ENCODE results near the gene MESP1. TPM values are rescaled to one million over a fixed set of nuclear protein-coding genes. Genes with fewer than 3 reads are reported as not detected.

Gene MESP1
- total RNA-seq (under 1 TPM; 0.53 to 0.79 TPM), polyA plus RNA-seq (1 to 10 TPM in 1 of 2 donors, under 1 TPM in 1; 0.69 to 1.2 TPM)

- ChIA-PET POLR2A (ENCODE audit: partially characterized antibody) (interaction anchor here (1.3 to 1.7 kb wide), 2 partner anchors 11 to 515 kb away, joined by 4 to 5 read pairs; no protein-coding TSS in a partner anchor), CTCF (ENCODE audit: partially characterized antibody) (interaction anchor here (0.7 to 3.4 kb wide), 6 partner anchors 10 to 124 kb away, joined by 3 to 15 read pairs (median 4); no protein-coding TSS in a partner anchor)
- H3K36me3 Mint-ChIP-seq, result no peaks in the 10 kb centered on the region
- Histone ChIP-seq H3K9me3 (ENCODE audit: control insufficient read depth in 1 of 2, low read length in 2 of 2) (no peaks in the 10 kb centered on the region), H3K4me1 (ENCODE audit: insufficient read depth, low read length) (peaks cover 9% of the 10 kb centered on the region), H3K27me3 (ENCODE audit: insufficient read depth, low read length) (no peaks in the 10 kb centered on the region), H3K36me3 (ENCODE audit: insufficient read depth, low read length) (no peaks in the 10 kb centered on the region), H3K4me3 (ENCODE audit: low read length in 2 of 2) (peak within 1 kb of the TSS in 1 of 2 donors; percentile 58), H3K27ac (ENCODE audit: low read depth, low read length) (peak within 1 kb of the TSS; percentile 27)
- peak; percentile 80 to 86 (median 86) for DNase-seq
- peaks cover 3 to 8% of the 10 kb centered on the region in 2 donors for H3K27me3 Mint-ChIP-seq
- no peaks in the 10 kb centered on the region for H3K9me3 Mint-ChIP-seq
- H3K27ac Mint-ChIP-seq, result peak within 1 kb of the TSS in 1 of 7 donors; percentile 35
- intact Hi-C loops (cut with micrococcal nuclease), result no loop called here
- H3K4me1 Mint-ChIP-seq, result peaks cover 0 to 6% (median 0%) of the 10 kb centered on the region in 4 donors
- H3K4me3 Mint-ChIP-seq, result peak within 1 kb of the TSS; percentile 68 to 83 (median 76)
Observed at GRCh38 chr15:89750560-89751542, at the start of gene MESP1. MESP1 (minus strand) TSS chr15:89751249; CDS start chr15:89751231, 18 bp downstream.

DNA sequence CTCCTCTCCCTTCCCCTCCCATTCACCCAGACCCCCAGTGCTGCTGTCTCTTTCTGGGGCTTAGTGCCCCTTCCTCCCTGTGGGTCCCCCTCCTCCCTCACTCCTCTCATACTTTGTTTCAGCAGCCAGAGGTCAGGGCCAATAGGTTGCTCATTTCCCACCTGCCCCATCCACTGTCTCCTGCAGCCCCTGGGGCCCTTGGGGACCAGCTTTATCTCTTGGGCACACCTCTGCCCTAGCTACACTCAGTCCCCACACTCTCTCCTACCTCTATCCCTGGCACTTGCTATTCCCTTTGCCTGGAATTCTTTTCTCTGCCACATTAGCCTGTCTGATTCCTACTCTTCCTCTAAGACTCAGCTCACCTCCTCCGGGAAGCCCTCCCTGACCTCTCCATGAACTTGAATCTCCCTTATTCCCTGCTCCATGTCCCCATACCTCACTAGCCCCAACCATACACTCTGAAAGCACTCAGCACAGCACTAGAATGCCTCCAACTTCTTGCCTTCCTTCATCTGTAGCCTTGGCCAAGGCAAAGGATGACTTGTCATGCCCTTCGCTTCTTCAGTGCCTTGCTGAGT lies 49.0 kb upstream of the MESP1 start:
- Histone ChIP-seq H3K4me1 (ENCODE audit: insufficient read depth, low read length) (no peaks in the 10 kb centered on the region), H3K27me3 (ENCODE audit: insufficient read depth, low read length) (no peaks in the 10 kb centered on the region), H3K27ac (ENCODE audit: low read depth, low read length) (no peak overlapping the region), H3K4me3 (ENCODE audit: low read length in 2 of 2) (no peak overlapping the region), H3K36me3 (ENCODE audit: insufficient read depth, low read length) (no peaks in the 10 kb centered on the region), H3K9me3 (ENCODE audit: control insufficient read depth in 1 of 2, low read length in 2 of 2) (no peaks in the 10 kb centered on the region)
- H3K9me3 Mint-ChIP-seq, result peaks cover 0 to 23% (median 11%) of the 10 kb centered on the region in 8 donors
- no peak overlapping the region for H3K27ac Mint-ChIP-seq
- H3K4me1 Mint-ChIP-seq, result no peaks in the 10 kb centered on the region
- CTCF ChIA-PET (ENCODE audit: partially characterized antibody), result interaction anchor here (1.1 kb wide), 1 partner anchor 77 kb away, joined by 4 read pairs; no protein-coding TSS in a partner anchor
- peaks cover 3 to 7% of the 10 kb centered on the region in 2 donors for H3K27me3 Mint-ChIP-seq
- POLR2A ChIA-PET (ENCODE audit: partially characterized antibody), result no interaction called here
- intact Hi-C loops (cut with micrococcal nuclease), result no loop called here
- no peak for DNase-seq
- H3K36me3 Mint-ChIP-seq, result no peaks in the 10 kb centered on the region
- H3K4me3 Mint-ChIP-seq, result no peak overlapping the region

GRCh38 chr15:89799011-89799911 lies 48.2 kb upstream of the MESP1 start:
- Histone ChIP-seq H3K36me3 (ENCODE audit: insufficient read depth, low read length) (no peaks in the 10 kb centered on the region), H3K27me3 (ENCODE audit: insufficient read depth, low read length) (no peaks in the 10 kb centered on the region), H3K27ac (ENCODE audit: low read depth, low read length) (no peak overlapping the region), H3K9me3 (ENCODE audit: control insufficient read depth in 1 of 2, low read length in 2 of 2) (no peaks in the 10 kb centered on the region), H3K4me3 (ENCODE audit: low read length in 2 of 2) (no peak overlapping the region), H3K4me1 (ENCODE audit: insufficient read depth, low read length) (no peaks in the 10 kb centered on the region)
- no peaks in the 10 kb centered on the region for H3K4me1 Mint-ChIP-seq
- DNase-seq, result no peak
- ChIA-PET POLR2A (ENCODE audit: partially characterized antibody) (no interaction called here), CTCF (ENCODE audit: partially characterized antibody) (interaction anchor here (1.1 kb wide), 1 partner anchor 78 kb away, joined by 4 read pairs; no protein-coding TSS in a partner anchor)
- H3K36me3 Mint-ChIP-seq, result no peaks in the 10 kb centered on the region
- no peak overlapping the region for H3K4me3 Mint-ChIP-seq
- intact Hi-C loops (cut with micrococcal nuclease), result no loop called here
- H3K9me3 Mint-ChIP-seq, result peaks cover 0 to 25% (median 12%) of the 10 kb centered on the region in 8 donors
- H3K27me3 Mint-ChIP-seq, result peaks cover 3 to 9% of the 10 kb centered on the region in 2 donors
- H3K27ac Mint-ChIP-seq, result no peak overlapping the region

DNA sequence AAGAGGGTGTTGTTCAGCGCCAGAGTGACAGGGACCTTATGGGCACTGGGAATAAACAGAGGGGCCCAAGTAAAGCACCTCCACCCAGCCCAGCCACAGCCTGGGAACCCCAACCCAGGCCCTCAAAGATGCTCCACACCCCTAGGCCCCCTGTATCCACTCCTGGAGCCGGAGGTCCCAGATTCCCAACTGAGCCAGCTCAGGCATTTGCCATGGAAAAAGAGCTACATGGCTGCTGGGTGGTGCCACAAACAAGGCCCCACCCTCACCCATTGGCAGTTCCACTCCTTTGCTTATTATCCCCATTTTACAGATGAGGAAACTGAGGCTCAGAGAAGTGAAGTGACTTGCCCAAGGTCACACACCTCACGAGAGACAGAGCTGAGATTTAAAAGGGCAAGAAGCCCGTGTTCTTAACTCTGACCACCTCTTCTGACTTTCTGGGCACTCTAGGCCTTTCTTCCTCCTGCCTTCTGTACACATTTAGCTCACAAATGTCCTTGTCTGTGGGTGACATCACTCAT lies 46.7 kb upstream of the MESP1 start:
- Mint-ChIP-seq H3K9me3 (peaks cover 0 to 25% (median 14%) of the 10 kb centered on the region in 8 donors), H3K27ac (no peak overlapping the region), H3K36me3 (no peaks in the 10 kb centered on the region), H3K27me3 (peaks cover 7 to 12% of the 10 kb centered on the region in 2 donors), H3K4me1 (no peaks in the 10 kb centered on the region), H3K4me3 (no peak overlapping the region)
- CTCF ChIA-PET (ENCODE audit: partially characterized antibody), result interaction anchor here (0.8 to 1.0 kb wide), 2 partner anchors 27 to 77 kb away, joined by 3 to 4 read pairs; no protein-coding TSS in a partner anchor
- DNase-seq, result no peak
- Histone ChIP-seq H3K4me1 (ENCODE audit: insufficient read depth, low read length) (no peaks in the 10 kb centered on the region), H3K36me3 (ENCODE audit: insufficient read depth, low read length) (no peaks in the 10 kb centered on the region), H3K27ac (ENCODE audit: low read depth, low read length) (no peak overlapping the region), H3K4me3 (ENCODE audit: low read length in 2 of 2) (no peak overlapping the region), H3K27me3 (ENCODE audit: insufficient read depth, low read length) (no peaks in the 10 kb centered on the region), H3K9me3 (ENCODE audit: control insufficient read depth in 1 of 2, low read length in 2 of 2) (no peaks in the 10 kb centered on the region)
- POLR2A ChIA-PET (ENCODE audit: partially characterized antibody), result no interaction called here
- intact Hi-C loops (cut with micrococcal nuclease), result no loop called here

- no peak overlapping the region for H3K27ac ChIP-seq (ENCODE audit: low read depth, low read length)
- no peaks in the 10 kb centered on the region for H3K9me3 ChIP-seq (ENCODE audit: control insufficient read depth in 1 of 2, low read length in 2 of 2)
- H3K4me3 ChIP-seq (ENCODE audit: low read length in 2 of 2), result no peak overlapping the region
- ChIA-PET POLR2A (ENCODE audit: partially characterized antibody) (no interaction called here), CTCF (ENCODE audit: partially characterized antibody) (no interaction called here)
- no peaks in the 10 kb centered on the region for H3K27me3 ChIP-seq (ENCODE audit: insufficient read depth, low read length)
- DNase-seq, result no peak
- H3K4me3 Mint-ChIP-seq, result no peak overlapping the region
- intact Hi-C loops (cut with micrococcal nuclease), result no loop called here
- H3K36me3 ChIP-seq (ENCODE audit: insufficient read depth, low read length), result no peaks in the 10 kb centered on the region
- no peak overlapping the region for H3K27ac Mint-ChIP-seq
- peaks cover 0 to 25% (median 14%) of the 10 kb centered on the region in 8 donors for H3K9me3 Mint-ChIP-seq
- H3K4me1 ChIP-seq (ENCODE audit: insufficient read depth, low read length), result no peaks in the 10 kb centered on the region
- no peaks in the 10 kb centered on the region for H3K36me3 Mint-ChIP-seq
- H3K4me1 Mint-ChIP-seq, result no peaks in the 10 kb centered on the region
- peaks cover 5 to 6% of the 10 kb centered on the region in 2 donors for H3K27me3 Mint-ChIP-seq
Observed at GRCh38 chr15:89795996-89796395, 44.9 kb upstream of the MESP1 start.

GRCh38 chr15:89794627-89795241 lies 43.7 kb upstream of the MESP1 start:
- Mint-ChIP-seq H3K4me3 (no peak overlapping the region), H3K4me1 (no peaks in the 10 kb centered on the region), H3K27ac (no peak overlapping the region), H3K36me3 (no peaks in the 10 kb centered on the region), H3K27me3 (peaks cover 5 to 11% of the 10 kb centered on the region in 2 donors), H3K9me3 (peaks cover 0 to 25% (median 14%) of the 10 kb centered on the region in 8 donors)
- no peaks in the 10 kb centered on the region for H3K4me1 ChIP-seq (ENCODE audit: insufficient read depth, low read length)
- H3K4me3 ChIP-seq (ENCODE audit: low read length in 2 of 2), result no peak overlapping the region
- ChIA-PET CTCF (ENCODE audit: partially characterized antibody) (no interaction called here), POLR2A (ENCODE audit: partially characterized antibody) (no interaction called here)
- DNase-seq, result no peak
- H3K9me3 ChIP-seq (ENCODE audit: control insufficient read depth in 1 of 2, low read length in 2 of 2), result no peaks in the 10 kb centered on the region
- H3K27me3 ChIP-seq (ENCODE audit: insufficient read depth, low read length), result no peaks in the 10 kb centered on the region
- no peak overlapping the region for H3K27ac ChIP-seq (ENCODE audit: low read depth, low read length)
- intact Hi-C loops (cut with micrococcal nuclease), result no loop called here
- no peaks in the 10 kb centered on the region for H3K36me3 ChIP-seq (ENCODE audit: insufficient read depth, low read length)

All from CD4-positive, alpha-beta memory T cell (primary cell).